GM18526 (cell line): Measurements from ENCODE around the gene SFXN2.

Experiments used
- POLR2A ChIP-seq: IDR thresholded peaks from 3 replicates; pipeline ENCODE4 v1.6.1; 2011; ENCODE audit not compliant: insufficient read length; ENCODE audit errors: extremely low read depth

The SFXN2 gene

DNA sequence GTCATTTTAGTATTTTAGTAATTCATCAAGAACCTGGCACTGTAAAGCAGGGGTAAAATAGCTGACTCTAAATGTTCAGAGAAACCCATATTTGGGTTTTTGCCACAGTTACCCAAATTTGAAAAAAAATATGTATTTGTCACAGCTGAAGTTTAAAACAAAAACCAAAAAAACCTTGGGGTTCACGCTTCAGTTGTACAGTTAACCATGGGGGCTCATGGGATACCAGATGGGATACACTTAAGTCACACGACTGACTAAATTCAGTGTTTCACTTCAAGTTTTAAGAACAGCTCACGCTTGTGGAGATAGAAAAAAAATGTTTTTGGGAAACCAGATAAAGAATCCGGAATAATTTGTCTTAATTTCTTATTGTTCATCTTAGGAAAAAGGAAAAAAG is 2.3 kb upstream of the SFXN2 start:
- peak; percentile 17 for TF ChIP-seq POLR2A

DNA sequence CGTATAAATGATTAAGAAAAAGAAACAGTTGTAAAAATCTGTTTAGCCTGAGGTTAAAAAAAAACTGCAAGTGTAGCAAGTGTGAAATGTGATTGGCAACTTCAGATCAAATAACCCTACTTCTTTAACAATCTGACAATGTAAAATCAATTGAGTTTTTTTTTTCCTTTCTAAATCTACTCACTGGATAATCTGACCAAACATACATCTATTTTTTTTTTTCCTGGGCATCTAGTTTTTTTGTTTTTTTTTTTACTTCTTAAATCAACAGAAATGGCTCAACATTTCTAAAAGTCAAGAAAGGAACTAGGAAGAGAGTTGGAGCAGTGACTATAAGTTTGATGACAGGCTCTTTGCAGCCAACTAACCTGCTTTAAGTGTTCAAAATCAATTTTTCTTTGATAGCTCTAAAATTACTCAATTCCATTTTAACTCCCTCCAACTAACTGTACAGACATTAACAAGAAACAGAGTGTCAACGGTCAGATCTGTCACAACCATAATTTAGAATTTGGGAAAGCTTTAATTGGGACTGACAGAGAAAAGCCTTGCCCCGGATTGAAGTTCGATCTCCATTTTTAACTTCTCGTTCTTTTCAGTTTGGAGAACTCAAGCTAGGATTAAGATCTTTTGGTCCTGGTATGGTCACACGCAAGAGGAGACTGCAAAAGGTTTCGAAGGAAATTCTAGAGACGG is 1.4 kb upstream of the SFXN2 start:
- TF ChIP-seq POLR2A = no peak

- TF ChIP-seq POLR2A = peak; percentile 56
Observed at GRCh38 chr10:102713539-102713813, 960 bp upstream of the SFXN2 start.

GRCh38 chr10:102713814-102714620 is 419 bp upstream of the SFXN2 start, which contains the start of gene ARL3:
Gene ARL3 (minus strand): TSS chr10:102714397. CDS start chr10:102714275, 122 bp downstream.
- peak; percentile 44 for TF ChIP-seq POLR2A

- TF ChIP-seq POLR2A = no peak
Observed at GRCh38 chr10:102715880-102716279, 1.4 kb downstream of the SFXN2 start.

DNA sequence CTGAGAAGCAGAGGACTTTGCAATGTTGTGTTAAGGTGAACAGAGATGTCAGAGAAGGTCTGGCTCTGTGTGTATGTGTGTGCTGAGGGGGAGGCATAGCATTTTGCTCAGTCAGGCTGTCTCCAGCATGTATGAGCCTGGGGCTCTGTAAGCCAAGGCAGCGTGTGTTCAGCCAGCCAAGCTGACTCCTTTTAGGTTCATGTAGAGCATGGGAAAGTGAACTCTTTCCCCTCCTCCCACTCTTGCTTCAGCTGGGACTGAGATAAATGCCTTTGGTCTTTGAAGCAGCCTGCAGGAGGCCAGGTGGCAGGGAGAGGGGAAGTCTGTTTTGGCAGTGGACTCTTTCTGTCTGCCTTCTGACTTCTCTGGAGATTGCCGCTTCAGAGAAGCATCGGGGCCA is 3.8 kb downstream of the SFXN2 start:
- TF ChIP-seq POLR2A = no peak

- no peak for TF ChIP-seq POLR2A
Observed at GRCh38 chr10:102720337-102720736, 5.9 kb downstream of the SFXN2 start.

- no peak for TF ChIP-seq POLR2A
Observed at GRCh38 chr10:102720775-102721301, 6.4 kb downstream of the SFXN2 start.

- no peak for TF ChIP-seq POLR2A
Observed at GRCh38 chr10:102721954-102722353, 7.5 kb downstream of the SFXN2 start.

DNA sequence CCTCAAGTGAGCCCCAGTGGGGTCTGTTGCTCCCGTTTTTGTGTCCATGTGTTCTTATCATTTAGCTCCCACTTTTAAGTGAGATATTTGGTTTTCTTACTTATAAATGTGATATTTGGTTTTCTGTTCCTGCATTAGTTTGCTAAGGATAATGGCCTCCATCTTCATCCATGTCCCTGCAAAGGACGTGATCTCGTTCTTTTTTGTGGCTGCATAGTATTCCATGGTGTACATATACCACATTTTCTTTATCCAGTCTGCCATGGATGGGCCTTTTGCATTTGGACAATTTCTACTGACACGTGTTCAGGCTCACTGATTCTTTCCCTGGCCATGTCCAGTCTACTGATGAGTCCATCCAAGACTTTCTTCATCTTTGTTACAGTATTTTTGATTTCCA is 9.6 kb downstream of the SFXN2 start:
- TF ChIP-seq POLR2A = no peak

- TF ChIP-seq POLR2A = no peak
Observed at GRCh38 chr10:102726274-102726673, 11.8 kb downstream of the SFXN2 start.

DNA sequence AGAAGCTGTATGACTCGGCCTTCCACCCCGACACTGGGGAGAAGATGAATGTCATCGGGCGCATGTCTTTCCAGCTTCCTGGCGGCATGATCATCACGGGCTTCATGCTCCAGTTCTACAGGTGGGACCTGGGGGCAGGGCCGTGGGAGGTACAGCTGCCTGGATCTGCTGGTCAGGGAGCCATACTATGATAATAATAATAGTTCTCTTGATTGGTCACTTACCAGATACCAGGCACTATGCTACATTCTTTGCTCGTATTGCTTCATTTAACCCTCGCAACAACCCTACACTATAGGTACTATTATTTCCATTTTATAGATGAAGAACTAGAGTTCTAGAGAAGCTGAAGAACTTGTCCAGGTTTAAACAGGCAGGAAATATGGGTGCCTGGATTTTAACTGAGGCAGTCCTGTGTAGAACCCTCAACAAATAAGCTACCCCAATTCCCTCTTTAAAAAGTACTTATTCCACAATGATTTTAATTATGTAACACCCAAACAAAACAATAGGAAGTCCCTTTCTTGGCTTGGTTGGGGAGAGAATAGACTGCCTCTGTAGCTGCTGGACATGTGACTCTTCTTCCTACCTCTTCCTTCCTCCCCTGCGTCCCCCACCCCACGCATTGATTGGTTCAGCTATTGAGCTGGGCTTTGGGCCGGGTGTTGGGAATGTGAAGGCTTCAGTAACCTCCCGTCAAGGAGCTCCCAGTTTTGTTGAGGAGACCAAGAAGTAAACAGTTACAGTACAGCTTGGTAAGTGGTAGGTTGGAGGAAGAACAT is 12.8 kb downstream of the SFXN2 start:
- no peak for TF ChIP-seq POLR2A

GRCh38 chr10:102729029-102730026 is 14.9 kb downstream of the SFXN2 start:
- no peak for TF ChIP-seq POLR2A

- no peak for TF ChIP-seq POLR2A
Observed at GRCh38 chr10:102731222-102731800, 16.9 kb downstream of the SFXN2 start.

- TF ChIP-seq POLR2A = no peak
Observed at GRCh38 chr10:102732661-102733060, 18.2 kb downstream of the SFXN2 start.
